Measurements from ENCODE around the gene CARMIL3.

Gene CARMIL3

DNA sequence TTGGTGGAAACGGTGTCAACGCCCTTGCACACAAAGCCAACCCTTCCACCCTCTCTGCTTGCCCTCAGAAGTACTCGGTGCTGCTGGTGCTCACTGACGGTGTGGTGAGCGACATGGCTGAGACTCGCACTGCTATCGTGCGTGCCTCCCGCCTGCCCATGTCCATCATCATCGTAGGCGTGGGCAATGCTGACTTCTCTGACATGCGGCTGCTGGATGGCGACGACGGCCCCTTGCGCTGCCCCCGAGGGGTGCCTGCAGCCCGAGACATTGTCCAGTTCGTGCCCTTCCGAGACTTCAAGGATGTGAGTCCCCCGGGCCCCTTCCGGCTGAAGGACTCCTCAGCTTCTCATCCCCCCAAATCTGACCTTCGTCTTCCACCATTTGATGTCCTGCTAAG is 25.3 kb downstream of the CARMIL3 start:
- DNase-seq = no peak

GRCh38 chr14:24078146-24078545 is 26.3 kb downstream of the CARMIL3 start:
- no peak for DNase-seq

GRCh38 chr14:24079491-24080141 is 27.8 kb downstream of the CARMIL3 start:
- DNase-seq = no peak

DNA sequence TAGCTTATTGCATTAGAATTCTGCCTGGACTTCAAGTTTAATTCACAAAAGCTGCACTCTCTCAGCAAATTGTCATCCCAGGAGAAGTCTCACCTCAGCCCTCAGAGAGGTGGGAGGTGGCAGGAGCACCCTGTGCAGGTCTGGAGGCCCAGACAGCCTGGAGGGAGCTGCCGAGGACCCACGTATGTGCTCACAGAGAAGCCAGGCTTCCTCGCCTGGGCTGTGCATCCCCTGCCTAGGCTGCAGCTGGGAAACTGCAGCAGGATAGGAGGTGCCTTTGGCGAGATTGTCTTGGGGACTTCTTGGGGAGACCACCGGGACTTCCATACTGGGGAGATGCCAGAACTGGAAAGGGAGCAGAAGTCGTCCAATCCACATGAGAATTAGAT is 28.3 kb downstream of the CARMIL3 start:
- DNase-seq = no peak

DNA sequence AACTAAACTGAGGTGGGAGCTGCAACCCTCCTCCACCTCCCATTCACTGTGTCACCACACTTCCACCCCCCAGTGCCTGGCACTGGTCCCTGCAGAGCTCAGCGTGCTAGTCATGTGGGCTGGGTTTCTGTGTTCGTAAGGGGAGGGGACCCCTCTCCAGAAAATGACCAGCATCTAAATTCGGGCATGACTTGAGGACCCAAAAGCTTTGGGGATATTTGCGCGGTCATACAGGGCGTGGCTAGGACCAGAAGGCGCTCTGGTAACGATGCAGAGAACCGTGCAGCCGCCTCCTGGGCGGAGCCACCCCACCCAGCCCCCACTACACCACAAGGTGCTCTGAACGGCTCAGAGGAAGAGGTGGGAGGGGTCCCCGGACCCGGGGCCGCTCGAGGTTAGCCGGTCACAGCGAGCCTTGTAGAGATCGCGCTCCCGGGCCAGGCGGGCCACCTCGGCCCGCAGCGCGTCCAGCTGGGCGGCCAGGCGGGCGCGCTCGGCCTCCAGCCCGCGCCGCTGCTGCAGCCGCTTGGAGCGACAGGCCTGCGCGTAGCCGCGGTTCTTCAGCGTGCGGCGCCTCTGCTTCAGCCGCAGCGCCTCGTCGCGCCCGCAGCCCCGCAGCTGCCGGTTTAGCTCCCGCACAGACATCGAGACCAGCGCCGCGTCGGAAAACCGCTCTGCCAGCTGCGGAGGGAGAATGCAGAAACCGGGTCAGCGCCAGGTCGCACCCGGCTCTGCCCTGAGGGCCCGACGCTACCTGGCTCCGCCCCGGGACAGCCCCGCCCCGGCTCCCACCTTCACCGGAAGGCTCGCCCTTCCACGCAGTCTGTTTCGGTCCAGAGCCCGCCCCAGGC is 29.3 kb downstream of the CARMIL3 start:
- DNase-seq = peak; percentile 9

DNA sequence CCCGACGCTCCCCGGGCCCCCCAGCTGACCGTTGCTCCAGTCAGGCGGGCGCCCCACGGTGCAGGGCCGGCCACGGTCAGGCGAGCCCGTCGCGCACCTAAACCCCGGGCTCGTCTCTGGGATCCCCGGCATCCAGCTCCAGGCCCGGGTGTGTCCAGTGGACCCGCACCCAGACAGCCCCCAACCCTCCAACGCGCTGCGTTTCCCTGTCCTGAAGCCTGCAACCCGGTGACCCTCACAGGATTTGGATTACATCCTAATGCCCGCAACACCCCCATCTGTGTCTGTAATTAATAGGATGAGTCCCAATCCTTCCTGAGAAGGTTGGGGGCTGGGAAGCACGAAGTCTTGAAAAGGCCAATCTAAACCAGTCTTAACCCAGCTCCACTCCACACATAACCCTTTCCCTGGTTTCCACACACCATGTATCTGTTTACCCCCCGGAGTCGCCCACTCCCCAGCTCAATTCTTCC is 30.0 kb downstream of the CARMIL3 start:
- DNase-seq = no peak

DNA sequence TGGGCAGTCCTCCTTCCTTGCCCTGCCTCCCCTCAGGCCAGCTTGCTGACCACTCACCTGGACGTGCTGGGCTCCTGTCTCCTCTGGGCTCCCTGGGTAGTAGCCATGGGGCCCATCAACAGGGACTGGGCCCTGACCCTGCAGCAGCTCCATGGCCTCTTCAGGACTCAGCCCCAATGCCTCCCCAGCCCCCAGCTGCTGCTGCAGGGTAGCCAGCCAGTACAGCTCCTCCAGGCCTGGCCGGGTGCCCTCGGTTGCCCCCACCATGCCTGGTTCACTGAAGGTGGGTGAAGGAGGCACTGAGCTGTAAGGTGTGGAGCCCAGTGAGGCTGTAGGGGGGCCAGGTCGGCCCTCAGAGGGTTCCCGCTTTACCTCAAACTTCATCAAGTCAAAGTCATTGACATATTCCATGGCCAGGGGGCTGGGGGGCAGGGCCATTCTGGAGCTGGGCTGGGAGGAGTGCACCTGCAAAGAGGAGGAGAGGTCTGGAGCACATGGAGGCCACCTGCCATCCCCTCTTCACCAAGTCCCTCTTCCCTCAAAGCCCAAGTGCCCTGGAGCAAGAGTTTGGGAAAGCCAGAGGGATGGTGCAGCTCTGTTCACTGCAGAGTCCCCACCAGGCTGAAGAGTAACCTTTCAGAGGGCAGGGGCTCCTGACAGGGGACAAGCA is 30.7 kb downstream of the CARMIL3 start:
- no peak for DNase-seq

- DNase-seq = no peak
Observed at GRCh38 chr14:24083462-24083861, 31.7 kb downstream of the CARMIL3 start.

DNA sequence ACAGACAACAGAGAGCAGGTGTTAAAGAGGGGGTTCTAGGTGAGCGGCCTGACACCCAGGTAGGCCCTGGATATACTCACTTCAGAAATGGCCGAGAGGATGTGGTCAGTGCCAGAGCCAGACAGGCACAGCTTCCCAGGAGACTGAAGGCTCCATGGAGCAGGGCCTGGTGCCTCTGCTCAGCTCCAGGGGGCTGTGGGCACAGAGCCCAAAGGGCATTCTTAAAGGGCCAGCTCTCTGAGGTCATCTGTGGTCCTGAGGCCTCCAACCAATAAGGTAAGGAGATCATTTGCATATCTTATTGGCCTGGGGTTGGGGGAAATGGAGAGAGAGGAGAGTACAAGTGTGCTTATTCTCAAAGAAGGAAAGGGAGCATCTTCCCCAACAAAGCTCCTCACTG is 32.6 kb downstream of the CARMIL3 start:
- DNase-seq = no peak

- DNase-seq = no peak
Observed at GRCh38 chr14:24085215-24085614, 33.4 kb downstream of the CARMIL3 start.

- no peak for DNase-seq
Observed at GRCh38 chr14:24086193-24086955, 34.6 kb downstream of the CARMIL3 start.

GRCh38 chr14:24087004-24087403 is 35.2 kb downstream of the CARMIL3 start:
- DNase-seq = no peak

DNA sequence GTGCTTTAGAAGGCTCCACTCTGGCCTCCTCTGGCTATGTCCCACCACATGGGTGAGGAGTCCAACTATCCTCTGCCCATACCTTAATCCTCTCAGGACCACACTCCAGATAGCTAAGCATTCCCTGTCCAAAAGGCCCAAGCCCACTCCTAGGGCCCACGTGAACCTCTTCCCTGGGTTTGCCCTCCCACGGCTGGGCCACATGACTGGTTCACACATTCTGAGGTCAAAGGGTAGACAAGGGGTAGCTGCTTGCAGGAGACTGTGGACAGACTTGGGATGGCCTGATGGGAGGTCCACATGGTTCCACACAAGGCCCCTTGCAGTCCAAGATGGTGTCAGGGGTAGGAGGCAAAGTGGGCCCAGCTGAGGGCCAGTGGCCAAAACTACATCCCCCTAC is 36.3 kb downstream of the CARMIL3 start:
- DNase-seq = no peak

DNA sequence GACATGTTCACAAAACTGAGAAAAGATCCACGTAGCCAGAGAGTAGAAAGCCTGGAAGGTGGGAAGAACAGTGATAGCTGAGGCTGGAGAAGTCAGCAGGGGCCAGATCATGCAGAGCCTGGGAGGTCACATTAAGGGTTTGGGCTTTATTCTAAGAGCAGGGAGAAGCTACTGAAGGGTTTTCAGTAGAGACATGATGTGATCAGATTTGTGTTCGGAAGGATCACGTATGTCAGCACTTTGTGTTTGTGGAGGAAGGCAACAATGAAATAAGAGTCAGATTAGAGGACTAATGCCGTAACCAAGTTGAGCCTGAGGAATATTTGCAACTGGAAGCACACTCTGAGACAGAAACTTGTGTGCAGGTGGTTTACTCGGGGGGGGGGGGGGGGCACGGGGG is 38.1 kb downstream of the CARMIL3 start:
- DNase-seq = no peak

DNA sequence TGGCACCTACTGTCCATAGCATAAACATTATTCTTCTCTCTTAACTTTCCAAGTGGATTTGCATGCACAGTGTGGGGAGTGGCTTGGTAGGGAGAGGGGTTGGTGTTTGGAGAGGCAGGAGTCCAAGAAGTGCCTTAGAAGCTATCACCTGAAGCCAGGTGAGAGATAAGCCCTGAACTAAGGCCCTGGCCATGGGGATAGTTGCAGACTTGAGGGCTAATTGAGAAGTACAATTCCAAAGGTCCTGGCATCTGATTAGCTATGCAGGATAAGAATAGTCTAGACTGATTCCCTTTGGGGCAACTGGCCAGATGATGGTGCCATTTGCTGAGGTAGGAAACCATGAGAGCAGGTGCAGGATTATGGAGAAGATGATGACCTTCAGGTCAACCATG is 40.3 kb downstream of the CARMIL3 start:
- DNase-seq = no peak

DNA sequence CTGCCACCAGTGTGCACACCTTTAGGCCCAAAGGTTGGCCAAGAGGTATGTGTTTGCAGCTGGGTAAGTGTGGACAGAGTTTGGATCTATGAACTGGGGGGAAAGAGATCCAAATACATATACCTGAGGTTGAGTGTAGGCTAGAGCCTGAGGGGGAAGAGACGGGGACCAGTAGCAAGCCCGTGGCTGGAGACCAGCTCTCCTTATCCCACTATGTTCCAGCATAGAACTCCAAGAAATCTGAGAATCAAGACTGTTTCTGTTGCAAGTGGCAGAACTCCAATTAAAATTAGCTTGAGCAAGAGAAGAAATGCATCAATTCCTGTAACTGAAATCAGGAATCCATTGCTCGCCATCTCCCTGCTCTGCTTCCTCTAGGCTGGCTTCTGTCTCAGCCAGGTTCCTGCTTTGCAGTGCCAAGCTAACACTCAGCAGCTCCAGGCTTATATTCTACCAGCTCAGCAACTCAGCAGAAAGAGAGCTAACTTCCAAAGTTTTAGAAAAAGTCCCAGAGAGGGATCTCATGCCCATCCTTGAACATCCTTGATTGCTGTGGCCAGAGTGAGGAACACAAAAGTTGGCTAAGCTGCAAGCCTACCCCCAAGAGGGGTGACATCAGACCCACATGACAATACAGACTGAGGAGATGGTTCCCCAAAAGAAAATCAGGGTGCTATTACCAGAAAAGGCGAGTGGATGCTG is 40.8 kb downstream of the CARMIL3 start:
- no peak for DNase-seq

- DNase-seq = no peak
Observed at GRCh38 chr14:24093207-24093900, 41.5 kb downstream of the CARMIL3 start.

- DNase-seq = peak; percentile 99
Observed at GRCh38 chr14:24093901-24094840, 42.4 kb downstream of the CARMIL3 start, which contains the start of gene PCK2. Gene PCK2, plus strand, starts transcription at chr14:24094311. Its CDS starts 95 bp downstream, at chr14:24094406.

DNA sequence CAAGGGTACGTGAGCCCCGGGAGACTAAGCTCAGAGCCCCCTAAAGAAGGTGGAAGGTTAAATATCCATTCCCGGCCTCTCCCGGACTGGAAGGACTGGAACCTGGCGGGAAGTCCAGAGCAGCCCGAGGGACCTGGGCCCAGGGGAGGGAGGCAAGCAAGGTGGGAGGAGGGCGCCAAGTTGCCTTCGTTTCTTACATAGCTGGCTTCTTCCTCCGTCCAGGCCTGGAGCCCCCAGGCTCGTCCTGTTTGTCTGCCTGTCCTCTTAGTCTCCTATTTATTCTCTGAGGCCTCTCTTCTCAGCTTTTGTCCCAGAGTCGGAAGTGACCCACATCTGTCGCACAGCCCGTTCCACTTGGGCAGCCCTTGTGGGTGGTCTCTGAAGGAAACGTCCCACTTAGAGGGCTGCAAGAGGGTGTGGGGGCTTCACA is 43.0 kb downstream of the CARMIL3 start:
- peak; percentile 10 for DNase-seq
